RWPE2 (cell line): ENCODE results near the gene GGT5.
A peak's percentile ranks its signal among the peaks of the same experiment; 100 is the strongest.
"Not testable (repeated sequence)": the region's sequence is repeated elsewhere in the genome, so short reads cannot be mapped to it uniquely, and the experiment has no call there.

Experiments
- ATAC-seq: fragments of 200-7000 bp; cut with Tn5 transposase; 3 replicates; pipeline ENCODE4 v1.9.1; 2021; ENCODE audit warnings: low read depth
- DNase-seq: peaks from one replicate; pipeline ENCODE4 v3.0.0-alpha.2; 2020; ENCODE audit warnings: low spot score
- H3K27ac ChIP-seq: fragments of 450-650 bp; 2 replicates; pipeline ENCODE4 v1.5.1; 2017; ENCODE audit warnings: mild to moderate bottlenecking; ENCODE audit not compliant: poor library complexity, severe bottlenecking
- H3K27me3 ChIP-seq: fragments of 250-450 bp; sonication (Bioruptor Pico); 2 replicates; pipeline ENCODE4 v1.5.1; 2021; ENCODE audit warnings: mild to moderate bottlenecking, moderate library complexity; ENCODE audit not compliant: insufficient read depth, poor library complexity, severe bottlenecking
- H3K36me3 ChIP-seq: fragments of 250-450 bp; sonication (Bioruptor Pico); 2 replicates; pipeline ENCODE4 v1.5.1; 2020; ENCODE audit warnings: low read depth, mild to moderate bottlenecking, moderate library complexity
- H3K4me1 ChIP-seq: fragments of 250-450 bp; sonication (Bioruptor Pico); 2 replicates; pipeline ENCODE4 v1.5.1; 2021; ENCODE audit warnings: mild to moderate bottlenecking, moderate library complexity; ENCODE audit not compliant: insufficient read depth, poor library complexity, severe bottlenecking
- H3K4me3 ChIP-seq: fragments of 250-450 bp; sonication (Bioruptor Pico); 2 replicates; pipeline ENCODE4 v1.5.1; 2021; ENCODE audit warnings: mild to moderate bottlenecking, moderate library complexity; ENCODE audit not compliant: severe bottlenecking
- H3K9me3 ChIP-seq: fragments of 250-450 bp; sonication (Bioruptor Pico); 2 replicates; pipeline ENCODE4 v1.5.1; 2021; ENCODE audit warnings: mild to moderate bottlenecking, moderate library complexity; ENCODE audit not compliant: severe bottlenecking
- TF ChIP-seq, protein P1 (sequence below): fragments of 450-650 bp; IDR thresholded peaks from one replicate; pipeline ENCODE4 v1.5.1; 2017; ENCODE audit warnings: mild to moderate bottlenecking, moderate library complexity; ENCODE audit not compliant: poor library complexity, severe bottlenecking

Gene GGT5

DNA sequence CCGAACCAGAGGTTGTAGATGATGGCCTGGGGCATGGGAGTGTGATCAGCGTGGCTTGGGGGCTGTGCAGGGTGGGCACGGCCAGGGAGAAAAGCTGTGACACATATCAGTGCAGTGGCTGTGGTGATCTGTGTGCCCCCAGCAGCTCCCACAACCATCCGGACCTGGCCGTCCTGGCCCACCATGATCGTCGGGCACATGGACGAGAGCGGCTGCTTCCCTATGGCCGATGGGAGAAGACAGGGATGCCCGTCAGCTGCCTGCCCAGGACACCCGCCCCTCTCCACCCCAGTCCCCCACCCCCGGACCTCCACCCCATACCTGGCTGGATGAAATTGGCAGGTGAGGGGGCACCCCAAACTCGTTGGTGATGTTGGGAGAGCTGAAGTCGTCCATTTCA lies 3.7 kb upstream of the GGT5 start:
- not testable (repeated sequence) for H3K9me3 ChIP-seq, ATAC-seq

DNA sequence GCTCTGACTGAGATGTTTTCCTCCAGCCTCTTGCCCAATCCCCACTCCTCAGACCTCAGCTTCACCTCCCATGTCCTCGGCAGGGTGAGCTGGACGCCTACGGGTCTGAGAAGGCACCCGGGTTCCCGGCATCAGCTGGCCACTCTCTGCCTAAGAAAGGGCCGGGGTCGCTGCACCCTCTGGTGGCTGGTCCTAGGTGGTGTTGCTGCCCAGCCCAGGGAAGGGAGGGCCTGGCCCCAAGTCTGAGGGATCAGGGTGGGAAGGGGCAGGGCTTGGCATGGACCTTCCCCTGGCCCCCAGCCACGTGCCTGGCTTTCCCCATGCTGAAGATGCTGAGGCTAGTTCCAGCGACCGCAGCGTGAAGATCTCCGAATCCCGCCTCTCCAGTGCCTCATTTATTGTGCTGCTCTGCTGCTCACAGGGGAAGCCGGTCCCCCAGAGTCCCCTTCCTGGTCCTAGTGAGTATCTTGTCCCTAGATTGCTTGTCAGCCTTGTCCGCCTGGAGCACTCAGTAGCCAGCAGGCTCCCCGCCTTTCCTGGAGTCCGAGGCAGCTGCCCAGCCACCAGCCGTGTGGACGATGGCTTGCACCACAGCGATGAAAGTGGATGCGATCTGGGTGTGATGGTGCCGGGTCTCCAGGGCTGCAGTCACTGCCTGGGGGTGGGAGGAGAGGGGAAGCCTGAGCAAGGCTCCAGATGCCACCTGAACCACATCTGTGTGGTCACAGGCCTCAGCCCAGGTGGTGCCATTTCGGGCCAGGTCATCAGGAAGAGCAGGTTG lies 2.9 kb upstream of the GGT5 start:
- DNase-seq (peak; percentile 89), ATAC-seq (peak; percentile 99)
- Histone ChIP-seq H3K4me3 (no peak overlapping the region), H3K4me1 (peaks cover 7% of the 10 kb centered on the region), H3K36me3 (no peaks in the 10 kb centered on the region), H3K9me3 (no peaks in the 10 kb centered on the region), H3K27me3 (no peaks in the 10 kb centered on the region), H3K27ac (peak overlapping the region; percentile 58)
- TF ChIP-seq, protein P1, sequence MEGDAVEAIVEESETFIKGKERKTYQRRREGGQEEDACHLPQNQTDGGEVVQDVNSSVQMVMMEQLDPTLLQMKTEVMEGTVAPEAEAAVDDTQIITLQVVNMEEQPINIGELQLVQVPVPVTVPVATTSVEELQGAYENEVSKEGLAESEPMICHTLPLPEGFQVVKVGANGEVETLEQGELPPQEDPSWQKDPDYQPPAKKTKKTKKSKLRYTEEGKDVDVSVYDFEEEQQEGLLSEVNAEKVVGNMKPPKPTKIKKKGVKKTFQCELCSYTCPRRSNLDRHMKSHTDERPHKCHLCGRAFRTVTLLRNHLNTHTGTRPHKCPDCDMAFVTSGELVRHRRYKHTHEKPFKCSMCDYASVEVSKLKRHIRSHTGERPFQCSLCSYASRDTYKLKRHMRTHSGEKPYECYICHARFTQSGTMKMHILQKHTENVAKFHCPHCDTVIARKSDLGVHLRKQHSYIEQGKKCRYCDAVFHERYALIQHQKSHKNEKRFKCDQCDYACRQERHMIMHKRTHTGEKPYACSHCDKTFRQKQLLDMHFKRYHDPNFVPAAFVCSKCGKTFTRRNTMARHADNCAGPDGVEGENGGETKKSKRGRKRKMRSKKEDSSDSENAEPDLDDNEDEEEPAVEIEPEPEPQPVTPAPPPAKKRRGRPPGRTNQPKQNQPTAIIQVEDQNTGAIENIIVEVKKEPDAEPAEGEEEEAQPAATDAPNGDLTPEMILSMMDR = peak; percentile 85

More for the DNA sequence above, 3.7 kb upstream of the GGT5 start:
- H3K36me3 ChIP-seq, H3K4me1 ChIP-seq, H3K4me3 ChIP-seq, H3K27ac ChIP-seq, H3K27me3 ChIP-seq: not testable (repeated sequence)
- peak; percentile 27 for DNase-seq

DNA sequence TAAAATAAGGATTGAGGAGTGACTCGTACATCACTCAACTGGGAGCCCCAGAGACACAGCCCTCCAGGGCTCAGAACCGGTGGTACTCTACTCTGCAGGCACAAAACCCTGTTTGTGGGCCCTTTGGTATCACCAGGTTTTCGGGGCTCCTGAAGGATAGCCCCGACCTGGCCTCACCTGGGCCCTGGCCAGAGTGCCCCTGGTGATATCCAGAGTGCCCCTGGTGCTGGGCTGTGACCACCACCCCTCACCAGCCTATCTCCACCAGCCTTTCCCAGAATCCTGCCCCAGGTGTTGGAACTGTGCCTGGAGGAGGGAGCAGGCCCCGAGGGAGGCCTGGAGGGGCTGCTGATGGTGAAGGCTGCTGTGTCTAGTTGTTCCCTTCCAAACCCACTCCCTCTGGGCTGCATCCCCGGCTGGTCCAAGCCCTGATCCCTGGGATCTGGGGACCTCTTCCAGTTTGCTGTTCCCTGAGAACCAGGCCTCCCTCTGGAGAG lies 2.2 kb upstream of the GGT5 start:
- peaks cover 7% of the 10 kb centered on the region for H3K4me1 ChIP-seq
- H3K27ac ChIP-seq = peak overlapping the region; percentile 58
- no peaks in the 10 kb centered on the region for H3K27me3 ChIP-seq
- ATAC-seq (peak; percentile 45; the same call in 2 of the 3 replicates), DNase-seq (no peak)
- H3K36me3 ChIP-seq = no peaks in the 10 kb centered on the region
- TF ChIP-seq, protein P1 = no peak
- no peak overlapping the region for H3K4me3 ChIP-seq
- no peaks in the 10 kb centered on the region for H3K9me3 ChIP-seq

DNA sequence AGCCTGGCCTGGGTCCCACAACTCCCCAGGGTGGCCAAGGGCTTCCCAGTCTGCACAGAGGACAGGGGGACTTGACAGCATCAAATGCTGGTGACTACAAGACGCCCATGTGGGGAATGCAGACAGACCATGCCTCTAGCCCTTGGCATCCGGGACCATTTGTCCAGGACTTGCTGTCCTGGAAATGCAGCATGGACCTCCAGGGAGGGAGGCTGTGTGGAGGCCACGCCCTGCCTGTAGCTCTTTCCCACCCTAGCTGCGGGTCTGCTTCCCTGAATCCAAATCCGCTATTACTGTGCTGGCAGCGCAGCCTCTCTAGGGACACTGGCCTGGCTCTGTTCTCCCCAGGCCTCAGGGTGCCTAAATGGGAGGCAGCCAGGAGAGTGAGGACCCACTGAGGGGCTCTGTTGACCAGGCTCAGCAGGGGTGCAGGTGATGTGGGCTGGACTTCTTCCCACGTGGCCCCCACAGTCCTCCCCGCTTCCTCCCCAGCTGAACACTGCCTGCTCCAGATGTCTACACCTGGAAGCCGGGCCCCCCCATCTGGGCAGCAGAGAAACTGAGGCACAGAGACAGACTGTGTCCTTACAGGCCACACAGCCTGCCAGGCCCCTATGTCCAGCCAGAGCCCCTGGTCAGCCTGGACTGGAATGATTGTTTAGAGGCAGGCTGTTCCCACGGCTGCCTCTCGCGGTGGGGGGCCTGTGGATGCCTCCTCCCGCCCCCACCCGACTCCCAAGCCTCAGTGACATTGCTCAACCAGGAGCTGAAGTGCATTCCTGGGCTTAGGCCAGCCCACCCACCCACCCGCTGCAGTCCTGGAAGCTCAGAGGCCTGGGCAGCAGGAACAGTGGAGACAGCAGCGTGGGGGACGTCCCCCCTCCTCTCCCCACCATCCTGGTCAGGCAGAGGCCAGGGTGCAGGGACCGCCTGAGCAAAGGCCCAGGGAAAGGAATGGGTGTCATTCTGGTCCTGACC lies 991 bp upstream of the GGT5 start:
- not testable (repeated sequence) for H3K4me3 ChIP-seq, H3K9me3 ChIP-seq, H3K27me3 ChIP-seq, H3K36me3 ChIP-seq, H3K4me1 ChIP-seq, ATAC-seq
- H3K27ac ChIP-seq = peak overlapping the region; percentile 58
- peak; percentile 49 for DNase-seq

DNA sequence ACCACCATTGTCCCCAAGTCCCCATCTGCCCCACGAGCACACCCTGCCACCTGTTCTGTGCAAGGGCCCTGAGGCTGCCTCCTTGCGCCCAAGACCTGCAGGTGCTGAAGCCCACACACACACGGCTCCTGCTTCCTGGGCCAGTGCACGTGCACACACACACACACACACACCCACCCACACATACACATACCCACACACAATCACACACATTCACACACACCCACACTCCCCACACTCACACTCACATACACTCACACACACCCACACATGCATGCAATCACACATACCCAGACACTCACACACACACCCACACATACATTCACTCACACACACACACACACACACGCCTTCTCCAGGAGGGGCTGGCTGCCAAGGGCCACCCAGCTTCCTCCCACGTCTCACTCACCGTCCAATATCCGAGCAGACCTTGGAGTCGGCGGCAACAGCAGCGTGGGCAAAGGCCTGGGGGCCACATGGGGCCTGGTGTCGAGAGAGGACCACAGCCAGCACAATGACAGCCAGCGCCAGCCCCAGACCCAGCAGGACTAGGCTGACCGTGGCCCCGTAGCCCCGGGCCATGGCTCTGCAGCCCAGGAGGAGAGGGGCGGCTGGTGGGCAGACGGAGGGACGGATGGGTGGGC lies 616 bp downstream of the GGT5 start:
- Histone ChIP-seq H3K36me3 (no peaks in the 10 kb centered on the region), H3K27me3 (no peaks in the 10 kb centered on the region), H3K9me3 (no peaks in the 10 kb centered on the region), H3K4me1 (peaks cover 7% of the 10 kb centered on the region), H3K4me3 (no peak overlapping the region), H3K27ac (peak overlapping the region; percentile 26)
- peak; percentile 45 for DNase-seq
- TF ChIP-seq, protein P1 = no peak
- no peak for ATAC-seq

DNA sequence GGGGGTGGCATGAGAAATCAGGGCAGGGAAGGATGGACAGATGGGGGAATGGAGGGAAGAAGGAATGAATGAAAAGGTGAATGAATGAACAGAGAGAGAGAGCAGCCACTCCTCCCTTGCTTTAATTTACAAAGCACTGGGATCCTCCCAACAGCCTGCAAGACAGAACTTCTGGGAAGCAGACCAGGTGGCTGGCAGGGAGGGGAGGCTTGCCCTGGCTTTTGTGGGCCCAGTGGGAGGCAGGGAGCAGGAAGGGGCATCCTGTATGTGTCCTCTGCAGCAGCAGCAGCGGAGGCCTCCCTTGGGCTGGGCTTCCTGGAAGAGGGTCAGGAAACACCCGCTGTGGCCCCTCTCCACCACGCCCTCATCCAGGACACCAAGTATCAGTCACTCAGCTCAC lies 1.5 kb downstream of the GGT5 start:
- not testable (repeated sequence) for H3K27me3 ChIP-seq, DNase-seq, H3K36me3 ChIP-seq, ATAC-seq, H3K9me3 ChIP-seq, H3K4me1 ChIP-seq, H3K4me3 ChIP-seq
- peak overlapping the region; percentile 24 for H3K27ac ChIP-seq

DNA sequence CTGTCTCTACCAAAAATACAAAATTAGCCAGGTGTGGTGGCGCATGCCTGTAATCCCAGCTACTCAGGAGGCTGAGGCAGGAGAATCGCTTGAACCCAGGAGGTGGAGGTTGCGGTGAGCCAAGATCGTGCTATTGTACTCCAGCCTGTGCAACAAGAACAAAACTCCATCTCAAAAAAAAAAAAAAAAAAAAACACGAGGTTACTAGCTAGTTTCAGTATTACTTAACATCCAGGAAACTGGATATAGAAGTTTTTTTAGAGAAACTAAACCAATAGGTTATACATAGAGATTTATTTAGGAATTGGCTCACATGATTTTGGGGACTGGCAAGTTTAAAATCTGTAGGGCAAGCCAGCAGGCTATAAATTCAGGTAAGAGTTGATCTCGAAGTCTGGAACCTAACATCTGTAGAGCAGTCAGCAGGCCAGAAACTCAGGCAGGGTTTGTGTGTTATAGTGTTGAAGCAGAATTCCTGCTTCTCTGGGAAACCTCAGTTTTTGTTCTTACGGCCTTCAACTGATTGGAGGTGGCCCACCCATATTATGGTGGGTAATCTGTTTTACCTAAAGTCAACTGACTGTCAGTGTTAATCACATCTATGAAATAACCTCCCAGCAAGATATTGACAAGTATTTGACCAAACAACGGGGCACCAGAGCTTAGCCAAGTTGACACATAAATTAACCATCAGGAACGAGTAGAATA lies 3.7 kb downstream of the GGT5 start:
- not testable (repeated sequence) for H3K27ac ChIP-seq, H3K9me3 ChIP-seq, H3K4me3 ChIP-seq, DNase-seq, H3K4me1 ChIP-seq, ATAC-seq, H3K36me3 ChIP-seq, H3K27me3 ChIP-seq
